HG03571 (cell line): Measurements from ENCODE around the gene SLC15A1.
"Not testable (repeated sequence)": the region's sequence is repeated elsewhere in the genome, so short reads cannot be mapped to it uniquely, and the experiment has no call there.

Source experiments
- ATAC-seq: cut with Tn5 transposase; IDR thresholded peaks from one replicate; pipeline ENCODE4 v1.9.1; 2021; ENCODE audit not compliant: unreplicated experiment

Gene SLC15A1

DNA sequence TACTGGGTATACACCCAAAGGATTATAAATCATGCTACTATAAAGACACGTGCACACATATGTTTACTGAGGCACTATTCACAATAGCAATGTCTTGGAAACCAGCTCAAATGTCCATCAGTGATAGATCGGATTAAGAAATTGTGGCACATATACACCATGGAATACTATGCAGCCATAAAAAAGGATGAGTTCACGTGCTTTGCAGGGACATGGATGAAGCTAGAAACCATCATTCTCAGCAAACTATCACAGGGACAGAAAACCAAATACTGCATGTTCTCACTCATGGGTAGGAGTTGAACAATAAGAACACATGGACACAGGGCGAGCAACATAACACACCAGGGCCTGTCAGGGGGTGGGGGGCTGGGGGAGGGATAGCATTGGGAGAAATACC lies 2.0 kb upstream of the SLC15A1 start:
- ATAC-seq = not testable (repeated sequence)

DNA sequence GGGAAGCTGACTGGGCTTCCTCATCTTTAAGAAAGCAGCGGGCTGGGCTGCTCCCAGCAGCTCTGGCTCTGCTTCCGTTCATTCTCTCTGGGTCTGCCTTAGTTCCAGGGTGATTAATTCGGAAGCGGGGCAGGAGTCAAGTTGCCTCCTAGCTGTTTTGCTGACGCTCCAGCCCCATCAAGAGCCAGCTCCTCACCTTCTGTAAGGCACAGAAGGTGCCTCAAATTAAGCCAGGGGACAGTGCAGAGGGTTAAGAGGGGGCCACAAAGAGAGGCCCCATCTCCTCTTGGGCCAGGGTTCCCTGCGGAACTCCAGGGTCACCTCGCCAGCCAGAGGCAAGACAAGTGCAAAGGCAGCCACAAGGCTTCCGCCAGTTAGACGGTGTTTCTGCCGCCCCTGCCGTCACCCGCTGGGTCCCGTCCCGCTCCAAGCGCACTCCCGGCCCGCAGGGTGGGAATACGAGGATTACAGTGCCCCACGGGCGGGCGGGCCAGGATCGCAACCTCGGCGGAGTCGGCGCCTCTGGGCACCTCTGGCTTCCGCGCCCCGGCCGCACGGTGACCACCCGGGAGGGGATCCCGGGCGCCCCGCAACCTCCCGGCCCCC lies 508 bp downstream of the SLC15A1 start:
- ATAC-seq = no peak

DNA sequence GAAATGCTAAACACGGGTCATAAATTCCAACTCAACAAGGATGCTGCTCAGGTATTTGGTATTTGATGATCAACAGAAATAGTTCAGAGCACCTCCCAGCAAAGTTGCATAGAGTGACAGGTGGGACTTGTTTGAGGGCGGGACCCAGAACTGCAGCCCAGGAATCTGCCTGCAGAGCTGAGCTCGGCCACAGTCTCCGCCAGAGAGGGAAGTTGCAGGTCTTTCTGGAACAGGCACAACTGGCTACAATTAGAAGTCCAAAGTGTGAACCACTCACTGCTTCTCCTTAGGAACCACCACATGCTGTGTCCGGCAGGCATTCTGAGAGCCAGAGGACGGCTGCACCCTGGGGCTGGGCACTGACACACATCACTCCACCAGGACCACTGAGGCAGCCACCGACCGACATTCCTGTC lies 1.1 kb downstream of the SLC15A1 start:
- ATAC-seq = no peak

DNA sequence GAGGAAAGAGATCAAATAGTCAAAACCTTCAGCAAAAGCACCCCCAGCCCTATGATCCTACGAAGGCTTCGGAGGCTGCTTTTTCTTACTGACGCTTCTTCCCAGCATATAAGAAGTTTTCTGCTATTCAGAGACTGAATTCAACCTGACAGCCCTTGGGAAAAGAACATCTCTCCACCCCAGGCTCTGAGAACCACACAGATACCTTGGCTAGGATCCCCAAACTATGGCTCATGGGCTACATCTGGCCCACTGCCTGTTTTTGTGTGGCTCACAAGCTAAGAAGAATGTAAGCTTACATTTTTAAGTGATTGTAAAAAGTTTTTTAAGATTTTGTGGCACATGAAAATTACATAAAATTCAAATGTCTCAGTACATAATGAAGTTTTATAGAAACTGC lies 3.0 kb downstream of the SLC15A1 start:
- ATAC-seq = no peak

DNA sequence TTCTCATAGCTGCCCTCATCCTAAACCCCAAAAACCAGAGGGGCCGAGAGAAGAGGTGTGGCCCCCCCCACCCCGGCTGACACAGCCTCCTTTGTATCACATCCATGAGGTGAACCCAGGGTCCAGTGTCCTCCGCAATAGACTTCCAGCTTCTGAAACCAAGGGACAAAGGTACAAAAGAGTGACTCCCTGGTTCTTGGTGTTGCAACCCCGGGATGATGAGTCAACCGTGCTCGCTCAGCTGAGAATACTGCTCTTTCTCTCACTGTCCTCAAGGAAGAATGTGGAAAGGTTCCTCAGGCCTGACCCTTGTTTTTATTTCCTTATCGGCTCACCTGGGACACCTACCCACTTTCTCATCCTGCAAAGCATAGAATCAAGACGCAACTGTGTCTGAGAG lies 5.5 kb downstream of the SLC15A1 start:
- no peak for ATAC-seq

DNA sequence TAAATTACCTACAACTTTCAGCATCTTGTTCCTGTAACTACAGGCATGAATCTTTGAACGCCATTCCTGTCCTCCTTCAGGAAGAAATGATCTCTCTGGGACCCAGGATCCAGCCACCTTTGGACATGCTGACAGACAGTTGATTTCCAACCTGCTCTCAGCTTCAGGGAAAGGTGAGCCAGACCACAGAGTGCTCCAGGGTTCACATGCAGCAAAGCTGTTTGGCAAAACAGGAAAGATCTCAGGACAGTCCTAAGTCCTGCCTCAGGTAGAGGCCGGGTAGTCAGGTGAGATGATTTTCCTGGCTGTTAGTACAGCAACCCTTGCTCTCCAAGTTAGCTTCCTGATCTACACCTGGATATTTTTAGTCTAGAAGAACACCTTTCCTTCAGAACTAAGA lies 9.1 kb downstream of the SLC15A1 start:
- no peak for ATAC-seq

DNA sequence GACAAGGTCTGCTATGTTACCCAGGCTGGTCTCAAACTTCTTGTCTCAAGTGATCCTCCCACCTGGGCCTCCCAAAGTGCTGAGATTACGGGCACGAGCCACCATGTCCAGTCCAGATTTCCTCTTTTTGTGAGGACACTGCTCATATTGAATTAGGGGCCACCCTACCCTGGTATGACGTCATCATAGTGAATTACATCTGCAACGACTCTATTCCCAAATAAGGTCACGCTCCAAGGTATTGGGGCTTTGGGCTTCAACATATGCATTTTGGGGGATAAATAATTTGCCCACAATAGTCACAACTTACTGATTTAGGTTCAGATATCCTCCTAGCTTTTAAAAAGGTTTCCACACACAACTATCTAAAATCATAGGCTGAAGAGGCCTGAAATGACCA lies 9.5 kb downstream of the SLC15A1 start:
- no peak for ATAC-seq

DNA sequence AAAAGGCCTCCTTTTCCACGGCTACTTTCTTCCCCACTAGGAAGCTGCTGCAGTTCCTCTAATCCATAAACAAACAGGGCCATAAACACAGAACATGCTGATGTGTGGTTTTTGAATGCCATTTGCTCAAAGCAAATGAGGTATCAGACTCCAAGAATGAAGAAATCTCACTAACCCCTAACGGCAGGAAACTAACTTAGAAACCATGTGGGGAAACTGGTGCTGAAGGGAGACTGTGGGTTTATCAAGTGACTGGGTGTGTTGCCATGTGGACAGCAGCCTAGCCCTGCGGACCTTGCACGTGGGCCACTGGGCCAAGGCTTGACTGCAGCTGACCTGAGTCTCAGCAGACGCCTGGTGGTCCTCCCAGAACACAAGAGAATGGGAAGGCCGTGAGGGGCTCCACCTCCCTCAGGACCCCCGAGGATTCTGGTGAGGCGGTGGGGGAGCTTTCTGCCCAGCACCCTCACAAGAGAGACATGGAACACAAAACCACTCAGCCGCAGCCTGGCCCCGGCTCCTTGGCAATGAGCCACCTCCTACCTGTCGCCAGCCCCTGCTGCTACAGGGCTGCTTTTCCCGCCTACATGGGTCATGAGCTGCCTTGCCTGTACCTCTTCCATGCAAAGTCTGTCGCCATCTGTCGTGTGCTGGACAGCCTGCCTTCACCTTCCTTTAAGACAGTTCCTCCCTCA lies 10.6 kb downstream of the SLC15A1 start:
- ATAC-seq = no peak

DNA sequence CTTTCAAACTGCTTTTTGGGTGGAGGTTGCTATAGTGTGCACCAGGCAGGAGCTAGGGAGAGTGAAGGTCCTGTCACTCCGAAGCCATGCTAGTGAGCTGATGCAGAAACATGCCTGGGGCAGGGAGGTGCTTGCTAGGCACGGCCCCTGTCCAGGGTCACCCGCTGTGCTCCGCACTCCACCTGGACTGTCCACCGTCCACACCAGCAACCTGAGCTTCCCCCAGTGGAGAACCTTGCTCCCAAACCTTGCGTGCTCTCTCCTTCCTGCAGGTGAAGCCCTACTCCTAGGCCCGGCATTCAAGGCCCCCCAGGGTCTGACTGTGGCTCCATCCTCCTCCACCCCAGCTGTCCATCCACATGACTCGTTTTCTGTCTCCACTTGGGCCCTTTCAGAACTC lies 12.3 kb downstream of the SLC15A1 start:
- no peak for ATAC-seq

DNA sequence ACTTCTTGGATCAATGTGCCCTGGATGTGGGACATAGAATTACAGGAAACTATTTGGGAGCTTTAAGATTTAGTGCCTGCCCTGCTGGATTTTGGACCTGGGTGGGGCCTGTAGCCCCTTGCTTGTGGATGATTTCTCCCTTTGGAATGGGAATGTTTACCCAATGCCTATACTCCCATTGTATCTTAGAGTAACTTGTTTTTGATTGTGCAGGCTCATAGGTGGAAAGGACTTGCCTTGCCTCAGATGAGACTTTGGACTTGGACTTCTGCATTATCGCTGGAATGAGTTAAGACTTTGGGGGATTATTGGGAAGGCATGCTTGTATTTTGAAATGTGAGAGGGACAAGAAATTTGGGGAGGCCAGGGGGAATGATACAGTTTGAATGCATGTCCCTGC lies 13.5 kb downstream of the SLC15A1 start:
- ATAC-seq = no peak

DNA sequence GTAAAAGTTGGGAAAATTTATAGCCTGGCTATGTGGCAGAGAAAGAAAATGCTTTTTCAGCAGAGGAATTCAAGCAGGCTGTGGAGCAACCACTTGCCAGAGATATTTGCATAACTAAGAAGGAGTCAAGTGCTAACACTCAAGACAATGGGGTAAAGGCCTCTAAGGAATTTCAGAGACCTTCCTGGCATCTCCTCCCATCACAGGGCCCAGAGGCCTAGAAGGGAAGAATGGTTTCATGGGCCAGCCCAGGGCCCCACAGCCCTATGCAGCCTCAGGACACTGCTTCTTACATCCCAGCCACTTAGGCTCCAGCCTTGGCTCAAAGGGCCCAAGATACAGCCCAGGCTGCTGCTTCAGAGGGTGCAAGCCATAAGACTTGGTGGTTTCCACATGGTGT lies 14.3 kb downstream of the SLC15A1 start:
- no peak for ATAC-seq

DNA sequence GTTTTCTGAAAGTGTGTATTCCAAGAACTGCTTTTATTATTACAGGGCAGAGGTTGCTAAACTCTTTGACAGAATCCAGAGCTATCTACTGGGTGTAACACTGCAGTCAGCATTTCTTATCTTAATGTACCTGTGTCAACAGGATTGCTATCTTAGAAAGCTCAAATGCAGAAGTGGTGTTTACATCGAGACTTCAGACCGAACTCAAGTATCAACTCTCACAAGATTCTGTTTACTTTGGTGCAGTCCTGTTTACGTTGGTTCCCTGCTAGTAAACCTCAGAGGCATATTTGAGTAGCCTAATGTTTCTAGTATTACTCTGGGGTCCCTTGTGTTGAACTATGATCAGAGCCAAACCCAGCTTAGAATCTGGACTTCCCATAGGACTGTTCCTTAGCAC lies 20.5 kb downstream of the SLC15A1 start:
- ATAC-seq = no peak

DNA sequence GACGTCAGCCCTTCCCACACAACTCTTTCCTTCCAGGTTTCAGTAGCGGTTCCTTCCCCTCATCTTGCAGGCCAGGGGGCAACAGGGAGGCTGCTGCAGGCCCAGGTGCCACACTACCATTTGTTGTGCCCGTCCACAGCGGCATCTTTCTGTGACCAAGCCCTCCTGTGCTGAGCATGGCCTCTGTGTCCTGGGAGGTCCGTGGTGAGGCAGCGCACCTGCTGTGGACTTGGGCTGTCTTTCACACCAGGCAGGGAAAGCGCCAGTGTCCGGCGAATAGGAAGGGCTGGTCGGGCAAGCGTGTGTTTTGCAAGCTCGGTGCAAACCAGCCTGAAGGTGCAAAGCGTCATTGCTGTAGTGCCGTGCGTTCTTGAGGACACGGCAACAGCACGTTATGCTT lies 21.4 kb downstream of the SLC15A1 start:
- no peak for ATAC-seq

DNA sequence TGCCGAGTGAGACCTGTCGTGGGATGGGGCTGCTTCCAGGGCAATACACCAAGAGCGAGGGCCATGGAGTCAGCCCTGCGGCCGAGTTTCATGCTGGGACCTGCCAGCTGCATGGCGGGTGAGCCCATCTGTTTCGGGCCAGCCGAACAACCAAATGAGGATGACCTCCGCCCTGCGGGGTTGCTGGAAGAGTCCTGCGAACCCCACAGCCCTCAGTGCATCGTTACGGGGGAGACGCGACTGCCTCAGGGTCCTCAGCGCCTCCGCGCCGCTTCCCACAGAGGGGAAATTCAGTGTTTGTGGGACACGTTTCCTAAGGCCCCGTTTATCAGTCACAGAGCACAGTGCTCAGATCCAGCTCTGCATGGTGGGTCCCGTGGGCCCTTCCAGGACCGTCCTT lies 22.0 kb downstream of the SLC15A1 start:
- no peak for ATAC-seq

DNA sequence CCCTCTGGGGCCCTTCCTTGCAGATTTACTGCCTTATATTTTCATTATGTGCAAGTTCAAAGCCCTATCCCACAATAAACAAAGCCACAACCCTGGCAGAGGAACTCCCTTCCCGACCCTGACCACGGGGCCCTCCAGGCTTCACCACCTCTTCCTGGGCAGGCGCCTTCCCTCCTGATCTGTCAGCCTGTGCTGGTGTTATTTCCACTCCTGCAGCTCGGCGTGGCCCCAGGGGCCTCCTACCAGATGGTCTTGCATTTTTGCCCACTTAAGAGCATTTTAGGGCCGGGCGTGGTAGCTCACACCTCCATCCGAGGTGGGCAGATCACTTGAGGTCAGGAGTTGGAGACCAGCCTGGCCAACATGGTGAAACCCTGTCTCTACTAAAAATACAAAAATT lies 22.8 kb downstream of the SLC15A1 start:
- ATAC-seq = no peak

DNA sequence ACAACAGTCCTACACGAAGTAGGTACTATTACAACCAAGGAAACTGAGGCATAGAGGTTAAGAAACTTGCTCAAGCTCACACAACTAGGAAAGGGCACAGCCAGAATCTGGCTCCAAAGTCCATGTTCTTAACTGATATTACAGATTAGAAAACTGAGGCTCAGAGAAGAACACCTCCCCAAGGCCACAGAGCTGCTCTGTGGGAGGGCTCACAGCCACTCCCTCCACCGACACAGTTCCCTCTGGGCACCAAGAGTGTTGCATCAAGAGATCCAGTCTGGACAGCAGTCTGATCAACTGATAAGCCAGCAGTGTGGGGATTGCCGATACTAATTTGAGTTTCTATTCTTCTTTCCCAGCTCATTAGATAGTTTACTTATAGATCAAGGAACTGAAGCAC lies 29.5 kb downstream of the SLC15A1 start:
- ATAC-seq = no peak

DNA sequence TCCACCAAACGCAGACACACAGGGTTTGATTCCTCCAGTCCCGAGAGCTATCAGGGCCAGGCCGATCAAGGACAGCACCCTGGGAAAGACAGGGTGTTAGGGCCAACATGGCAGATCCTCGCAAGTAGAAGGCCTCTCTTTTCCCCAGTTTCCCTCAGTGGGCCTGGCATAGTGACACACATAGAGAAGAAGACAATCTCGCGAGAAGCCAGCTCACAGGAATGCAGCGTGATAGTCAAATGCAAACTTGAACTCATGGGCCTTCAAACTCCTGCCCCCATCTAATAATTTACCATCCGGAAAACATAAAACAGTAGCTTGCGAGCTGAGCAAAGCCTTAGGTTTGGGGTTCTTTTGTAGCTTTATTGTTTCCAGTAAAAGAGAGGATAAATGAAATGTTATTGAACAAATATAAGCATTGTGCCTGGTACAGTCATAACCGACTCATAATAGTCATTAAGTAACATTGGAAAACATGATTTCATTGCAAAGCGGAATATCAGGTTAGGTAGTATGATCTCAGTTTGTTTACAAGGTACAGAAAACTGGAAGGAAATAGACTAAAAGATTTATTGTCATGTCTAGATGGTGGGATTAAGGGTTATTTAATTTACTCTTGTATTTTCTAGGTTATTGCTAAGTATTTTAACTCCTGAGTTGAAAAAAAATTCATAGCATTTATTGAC lies 30.5 kb downstream of the SLC15A1 start:
- no peak for ATAC-seq

DNA sequence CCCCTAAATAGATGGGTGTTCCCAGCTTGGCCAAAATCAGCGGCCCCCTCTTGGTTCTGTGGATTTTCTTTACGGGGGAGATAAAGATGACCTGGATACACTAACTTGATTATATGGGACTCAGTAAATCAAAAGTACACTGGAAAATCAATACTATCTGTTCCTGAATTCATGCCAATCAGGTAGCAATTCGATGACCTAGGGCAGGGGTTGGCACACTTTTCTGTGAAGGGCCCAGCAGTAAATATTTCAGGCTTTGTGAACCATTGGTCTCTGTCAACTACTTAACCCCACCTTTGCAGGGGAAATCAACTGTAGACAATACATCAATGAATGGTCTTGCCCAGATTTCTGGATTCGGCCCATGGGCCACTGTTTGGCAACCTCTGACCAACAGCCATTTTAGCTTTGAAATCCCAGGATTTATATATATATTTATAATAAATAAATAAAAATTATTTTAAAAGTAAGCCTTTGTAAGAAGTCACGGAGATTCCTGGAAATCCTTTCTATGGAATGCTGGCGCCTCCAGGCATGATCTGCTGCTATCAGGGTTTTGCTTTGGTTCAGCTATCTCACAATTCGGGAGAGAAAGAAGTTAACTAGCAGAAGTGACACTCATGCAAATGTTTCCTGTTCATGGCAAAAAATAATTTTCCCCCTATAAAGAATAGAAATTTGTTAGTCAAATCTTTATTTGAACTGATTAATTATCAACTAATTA lies 32.8 kb downstream of the SLC15A1 start:
- no peak for ATAC-seq

DNA sequence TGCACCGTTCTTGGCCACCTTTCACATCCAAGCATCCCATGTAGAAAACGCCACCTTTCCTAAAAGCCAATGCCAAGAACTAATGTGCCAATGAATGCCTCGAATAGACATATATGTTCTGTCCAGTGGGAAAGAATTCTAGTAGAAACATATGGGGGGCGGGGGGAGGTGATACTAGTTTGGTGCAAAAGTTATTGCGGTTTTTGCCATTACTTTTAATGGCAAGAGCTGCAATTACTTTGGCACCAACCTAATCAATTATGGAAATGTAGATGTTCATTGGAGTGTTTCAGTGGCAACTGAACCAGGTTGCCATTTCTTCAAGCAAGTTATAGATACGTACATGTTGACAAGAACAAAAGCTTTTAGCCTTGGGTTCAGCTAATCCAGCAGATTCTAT lies 34.6 kb downstream of the SLC15A1 start:
- no peak for ATAC-seq

DNA sequence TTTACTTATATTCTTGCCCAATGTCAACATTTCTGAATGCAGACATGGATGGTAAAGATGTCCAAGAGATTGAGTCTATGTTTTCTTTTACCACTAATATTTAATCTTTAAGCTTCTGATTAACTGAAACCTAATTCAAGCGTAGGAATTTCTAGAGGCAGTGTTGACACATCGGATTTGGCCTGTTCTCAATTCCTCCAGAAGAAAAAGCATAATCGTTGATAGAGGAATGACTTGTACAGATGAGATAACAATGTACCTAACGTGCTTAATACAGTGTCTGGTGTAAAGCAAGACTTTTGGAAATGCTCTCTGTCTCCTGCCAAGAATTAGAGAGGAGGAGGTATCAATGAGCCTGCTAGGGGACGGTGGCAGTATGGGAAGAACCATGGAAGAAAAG lies 35.2 kb downstream of the SLC15A1 start:
- no peak for ATAC-seq

DNA sequence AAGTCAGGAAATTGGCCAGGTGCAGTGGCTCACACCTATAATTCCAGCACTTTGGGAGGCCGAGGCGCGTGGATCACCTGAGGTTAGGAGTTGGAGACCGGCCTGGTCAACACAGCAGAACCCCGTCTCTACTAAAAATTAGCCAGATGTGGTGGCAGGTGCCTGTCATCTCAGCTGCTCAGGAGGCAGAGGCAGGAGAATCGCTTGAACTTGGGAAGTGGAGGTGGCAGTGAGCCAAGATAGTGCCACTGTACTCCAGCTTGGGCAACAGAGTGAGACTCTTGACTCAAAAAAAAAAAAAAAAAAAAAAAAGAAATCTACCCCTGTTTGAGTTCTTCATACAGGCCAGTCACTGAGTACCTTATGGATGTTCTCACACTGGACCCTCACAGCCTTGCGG lies 42.0 kb downstream of the SLC15A1 start:
- ATAC-seq = no peak
